Endometrial microvascular endothelial cells (primary cell): Measurements from ENCODE around the gene PHOSPHO1. TPM values are rescaled to one million over a fixed set of nuclear protein-coding genes. Genes with fewer than 3 reads are reported as not detected.
"Not testable (repeated sequence)": the region's sequence is repeated elsewhere in the genome, so short reads cannot be mapped to it uniquely, and the experiment has no call there.

ENCODE experiments used
- in situ Hi-C: cut with HindIII; loops from 2 replicates; pipeline ENCODE4 v1.10.0; 2017; ENCODE audit warnings: low sequenced_read_pairs, low pct_unique_long_range_greater_than_20kb; ENCODE audit errors: inconsistent ontology term
- total RNA-seq: library from RNA; depleted of rRNA; stranded (reverse); fragments of >200 nt; gene quantifications from one replicate; pipeline ENCODE4 v1.2.3, GENCODE V29; 2015; ENCODE audit errors: inconsistent ontology term

The PHOSPHO1 gene, protein sequence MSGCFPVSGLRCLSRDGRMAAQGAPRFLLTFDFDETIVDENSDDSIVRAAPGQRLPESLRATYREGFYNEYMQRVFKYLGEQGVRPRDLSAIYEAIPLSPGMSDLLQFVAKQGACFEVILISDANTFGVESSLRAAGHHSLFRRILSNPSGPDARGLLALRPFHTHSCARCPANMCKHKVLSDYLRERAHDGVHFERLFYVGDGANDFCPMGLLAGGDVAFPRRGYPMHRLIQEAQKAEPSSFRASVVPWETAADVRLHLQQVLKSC
- total RNA-seq: not detected

DNA sequence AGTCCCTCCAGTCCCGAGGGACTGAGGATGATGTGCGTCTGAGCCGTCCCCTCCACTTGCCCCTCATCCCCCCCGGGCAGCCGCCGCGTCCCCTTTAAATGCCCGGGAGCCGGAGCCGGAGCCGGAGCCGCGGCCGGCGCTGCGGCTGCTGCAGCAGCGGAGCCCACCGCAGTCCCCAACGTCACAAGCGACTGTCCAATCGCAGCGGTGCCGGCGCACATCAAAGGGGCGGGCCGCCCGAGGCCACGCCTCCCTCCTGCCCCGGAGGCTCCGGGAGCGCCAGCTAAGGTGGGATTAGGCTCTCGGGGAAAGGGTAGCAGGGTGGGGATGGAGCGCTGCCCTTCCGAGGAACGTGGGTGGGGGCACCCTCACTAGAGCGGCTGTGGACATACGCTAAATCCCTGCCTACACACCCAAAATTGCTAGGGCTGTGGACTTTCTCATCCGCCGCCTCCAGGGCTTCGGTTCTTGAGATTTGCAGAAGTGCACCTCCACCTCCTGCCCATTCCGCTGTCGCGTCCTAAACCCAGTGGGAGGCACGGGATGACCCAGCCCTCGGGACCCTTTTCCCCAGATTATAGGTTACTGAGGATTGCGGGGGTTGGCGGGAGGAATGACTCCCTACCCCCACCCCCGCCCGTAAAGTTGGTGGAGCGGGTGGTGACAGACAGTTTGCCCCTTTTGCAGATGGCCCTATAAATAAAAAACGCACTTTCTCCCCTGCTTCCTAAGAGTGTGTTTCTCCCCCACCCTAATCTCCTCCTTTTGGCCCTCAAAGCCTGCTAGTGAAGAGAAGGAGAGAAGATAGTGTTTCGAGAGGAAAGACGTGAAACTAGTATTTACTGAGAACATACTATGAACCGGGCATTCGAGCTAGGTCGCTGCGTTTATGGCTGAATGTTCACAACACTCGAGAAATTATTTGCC lies at the start of gene PHOSPHO1:
Gene PHOSPHO1, minus strand, starts transcription at position 152 of the 927 bp plus-strand sequence. CDS start 4,096 bp downstream, outside the sequence.
- in situ Hi-C loops: no loop called here

DNA sequence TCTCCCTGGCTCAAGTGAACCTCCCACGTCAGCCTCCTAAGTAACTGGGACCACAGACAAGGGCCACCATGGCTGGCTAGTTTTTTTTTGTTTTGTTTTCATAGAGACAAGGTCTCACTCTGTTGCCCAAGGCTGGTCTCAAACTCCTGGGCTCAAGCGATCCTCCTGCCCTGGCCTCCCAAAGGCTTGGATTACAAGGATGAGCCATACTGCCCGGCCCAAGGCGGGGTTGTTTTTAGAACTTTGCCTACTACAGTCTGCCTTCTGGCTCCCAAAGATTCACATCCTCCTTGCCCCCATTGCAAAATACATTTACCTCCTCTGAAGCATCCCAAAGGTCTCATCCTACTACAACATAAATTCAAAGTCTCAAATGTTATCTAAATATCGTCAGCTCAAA lies 49.5 kb upstream of the PHOSPHO1 start:
- in situ Hi-C loops: no loop called here

DNA sequence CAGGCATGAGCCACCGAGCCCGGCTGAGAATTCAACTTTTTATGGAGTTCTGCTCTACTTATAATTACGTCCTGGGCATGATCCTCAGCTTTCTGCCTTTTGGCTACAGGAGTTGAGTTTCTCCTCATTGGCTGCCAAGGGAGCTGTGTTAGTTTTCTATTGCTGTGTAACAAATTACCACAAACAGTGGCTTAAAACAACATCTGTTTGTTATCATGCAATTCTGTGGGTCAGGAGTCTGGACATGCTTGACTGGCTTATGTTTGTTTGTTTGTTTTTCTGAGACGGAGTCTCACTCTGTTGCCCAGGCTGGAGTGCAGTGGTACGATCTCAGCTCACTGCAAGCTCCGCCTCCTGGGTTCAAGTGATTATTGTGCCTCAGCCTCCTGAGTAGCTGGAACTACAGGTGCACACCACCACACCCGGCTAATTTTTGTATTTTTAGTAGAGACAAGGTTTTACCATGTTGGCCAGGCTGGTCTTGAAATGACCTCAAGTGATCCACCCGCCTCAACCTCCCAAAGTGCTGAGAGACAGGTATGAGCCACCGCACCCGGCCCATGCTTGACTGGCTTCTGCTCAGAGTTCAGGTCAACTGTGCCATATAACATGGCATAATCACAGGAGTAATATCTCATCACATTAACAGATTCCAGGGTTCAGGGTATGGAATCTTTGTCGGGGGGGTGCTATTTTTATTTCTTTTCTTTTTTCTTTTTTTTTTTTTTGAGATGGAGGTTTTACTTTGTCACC lies 48.9 kb upstream of the PHOSPHO1 start:
- in situ Hi-C loops: not testable (repeated sequence)

DNA sequence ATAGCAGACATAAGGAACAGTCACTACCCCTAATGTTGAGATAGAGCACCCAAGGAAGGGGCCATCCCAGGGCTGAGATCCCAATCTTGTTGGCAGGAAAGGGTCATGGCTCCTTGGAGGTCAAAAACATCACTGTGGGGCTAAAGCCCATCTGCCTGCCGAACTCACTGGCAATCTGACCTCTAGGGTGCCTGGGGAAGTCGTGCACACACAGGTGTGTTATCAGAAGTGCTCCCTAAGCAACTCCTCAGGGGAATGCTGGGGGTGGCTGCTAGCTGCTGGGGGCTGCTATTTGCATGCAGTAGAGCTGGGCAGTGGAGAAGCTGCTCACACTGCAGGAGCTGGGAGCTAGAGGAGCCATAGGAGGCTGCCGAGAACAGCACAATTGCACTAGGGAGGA lies 47.5 kb upstream of the PHOSPHO1 start:
- in situ Hi-C loops: no loop called here

DNA sequence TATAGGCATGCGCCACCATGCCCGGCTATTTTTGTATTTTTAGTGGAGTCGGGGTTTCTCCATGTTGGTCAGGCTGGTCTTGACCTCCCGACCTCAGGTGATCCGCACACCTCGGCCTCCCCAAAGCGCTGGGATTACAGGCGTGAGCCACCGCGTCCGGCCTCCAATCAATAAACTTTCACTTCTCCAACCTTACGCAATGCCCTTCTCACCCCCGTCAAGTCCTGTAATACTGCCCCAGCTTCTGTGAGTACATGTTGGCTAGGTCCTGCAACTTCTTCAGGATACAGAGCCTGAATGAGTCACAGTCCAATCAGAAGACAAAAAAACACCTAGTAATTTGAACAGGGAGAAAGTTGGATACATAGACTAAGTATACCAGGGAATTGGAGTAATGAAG lies 47.1 kb upstream of the PHOSPHO1 start:
- in situ Hi-C loops: no loop called here

DNA sequence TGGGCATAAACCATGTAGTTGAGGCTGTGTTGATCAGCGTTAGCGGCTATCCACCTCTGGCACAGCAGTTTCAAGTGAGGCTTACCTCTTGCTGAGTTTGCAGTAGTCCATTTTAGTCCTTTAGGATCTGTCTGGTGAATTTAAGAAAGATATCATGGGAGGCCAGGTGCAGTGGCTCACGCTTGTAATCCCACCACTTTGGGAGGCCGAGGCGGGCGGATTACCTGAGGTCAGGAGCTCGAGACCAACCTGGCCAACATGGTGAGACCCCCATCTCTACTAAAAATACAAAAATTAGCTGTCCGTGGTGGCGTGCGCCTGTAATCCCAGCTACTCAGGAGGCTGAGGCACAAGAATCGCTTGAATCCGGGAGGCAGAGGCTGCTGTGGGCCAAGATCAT lies 45.4 kb upstream of the PHOSPHO1 start:
- in situ Hi-C loops: not testable (repeated sequence)

DNA sequence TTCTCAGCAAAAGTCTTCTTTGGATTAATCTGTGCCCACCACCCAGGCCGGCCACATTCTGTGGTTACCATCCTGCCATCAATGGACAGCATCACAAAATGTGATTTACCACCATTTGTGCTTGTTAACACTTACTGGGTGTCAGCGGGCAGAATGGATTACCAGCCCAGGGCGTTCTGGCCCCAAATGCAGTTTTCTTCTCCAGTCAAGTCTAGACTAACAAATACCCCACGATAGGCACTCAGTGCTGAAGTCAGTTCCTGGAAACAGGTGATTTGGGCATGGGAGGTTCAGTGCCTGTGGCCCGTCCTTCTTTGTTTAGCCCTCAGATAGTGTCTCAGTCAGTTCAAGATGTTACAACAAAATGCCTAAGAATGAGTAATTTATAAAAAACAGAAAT lies 38.8 kb upstream of the PHOSPHO1 start:
- in situ Hi-C loops: no loop called here

DNA sequence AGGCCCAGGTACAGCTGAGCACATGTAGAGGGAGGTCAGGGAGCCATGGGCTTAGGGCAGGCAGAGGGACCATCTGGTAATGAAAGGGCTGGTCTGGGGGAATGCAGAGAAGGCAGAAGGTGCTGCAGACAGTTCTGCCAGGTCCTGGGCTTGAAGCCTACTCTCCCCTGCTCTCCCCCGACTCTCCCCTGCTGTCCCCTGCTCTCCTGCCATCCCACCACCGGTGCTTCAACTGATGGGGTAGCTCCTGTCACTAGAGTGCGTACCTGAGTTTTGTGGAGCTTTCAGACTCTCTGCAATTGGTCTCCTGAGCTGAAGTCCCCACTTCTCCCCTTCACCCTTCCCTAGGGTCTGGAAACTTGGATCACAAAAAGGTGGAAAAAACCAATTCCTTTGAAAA lies 37.3 kb upstream of the PHOSPHO1 start:
- in situ Hi-C loops: no loop called here

DNA sequence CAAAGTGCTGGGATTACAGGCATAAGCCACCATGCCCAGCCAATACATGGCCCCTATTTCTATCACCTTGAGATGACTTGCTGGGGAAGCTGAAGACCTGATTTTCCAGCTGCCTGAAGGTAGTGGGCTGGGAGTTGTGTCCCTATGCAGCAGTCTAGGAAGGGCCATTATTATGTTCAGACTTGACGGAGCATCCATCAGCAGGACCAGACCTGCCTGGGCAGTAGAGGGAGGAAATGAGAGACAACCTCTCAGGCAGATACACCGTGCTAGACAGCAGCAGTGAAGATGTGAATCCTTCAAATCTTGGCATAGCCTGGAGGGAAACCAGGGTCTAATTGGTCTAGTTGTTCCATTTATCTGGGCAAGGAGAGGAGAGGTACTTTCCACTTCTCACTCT lies 35.6 kb upstream of the PHOSPHO1 start:
- in situ Hi-C loops: no loop called here

DNA sequence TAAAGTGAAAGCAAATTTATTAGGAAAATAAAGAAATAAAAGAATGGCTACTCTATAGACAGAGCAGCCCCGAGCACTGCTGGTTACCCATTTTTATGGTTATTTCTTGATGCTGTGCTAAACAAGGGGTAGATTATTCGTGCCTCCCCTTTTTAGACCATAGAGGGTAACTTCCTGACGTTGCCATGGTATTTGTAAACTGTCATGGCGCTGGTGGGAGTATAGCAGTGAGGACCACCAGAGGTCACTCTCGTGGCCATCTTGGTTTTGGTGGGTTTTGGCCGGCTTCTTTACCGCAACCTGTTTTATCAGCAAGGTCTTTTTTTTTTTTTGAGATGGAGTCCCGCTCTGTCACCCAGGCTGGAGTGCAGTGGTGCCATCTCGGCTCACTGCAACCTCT lies 31.0 kb upstream of the PHOSPHO1 start:
- in situ Hi-C loops: not testable (repeated sequence)

DNA sequence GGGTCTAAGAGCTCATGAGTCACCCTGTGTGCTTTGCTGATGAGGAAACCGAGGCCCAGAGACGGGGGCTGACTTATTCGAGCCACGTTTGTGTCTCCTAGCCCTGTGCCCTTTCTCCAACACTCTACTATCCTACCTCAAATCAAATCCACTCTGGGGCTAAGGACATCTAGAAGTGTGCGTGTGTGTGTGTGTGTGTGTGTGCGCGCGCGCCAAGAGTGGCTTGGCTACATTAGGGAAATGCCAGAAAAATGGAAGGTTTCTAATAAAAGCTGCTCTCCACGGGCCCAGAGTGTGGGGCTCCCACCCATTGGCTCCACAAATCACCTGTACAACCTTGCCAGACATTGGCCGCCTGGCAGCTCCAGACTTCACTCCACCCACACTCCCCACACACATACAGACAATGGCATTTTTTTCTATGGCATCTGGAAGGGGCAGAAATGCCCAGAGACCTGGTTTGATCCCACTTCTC lies 30.3 kb upstream of the PHOSPHO1 start:
- in situ Hi-C loops: no loop called here

DNA sequence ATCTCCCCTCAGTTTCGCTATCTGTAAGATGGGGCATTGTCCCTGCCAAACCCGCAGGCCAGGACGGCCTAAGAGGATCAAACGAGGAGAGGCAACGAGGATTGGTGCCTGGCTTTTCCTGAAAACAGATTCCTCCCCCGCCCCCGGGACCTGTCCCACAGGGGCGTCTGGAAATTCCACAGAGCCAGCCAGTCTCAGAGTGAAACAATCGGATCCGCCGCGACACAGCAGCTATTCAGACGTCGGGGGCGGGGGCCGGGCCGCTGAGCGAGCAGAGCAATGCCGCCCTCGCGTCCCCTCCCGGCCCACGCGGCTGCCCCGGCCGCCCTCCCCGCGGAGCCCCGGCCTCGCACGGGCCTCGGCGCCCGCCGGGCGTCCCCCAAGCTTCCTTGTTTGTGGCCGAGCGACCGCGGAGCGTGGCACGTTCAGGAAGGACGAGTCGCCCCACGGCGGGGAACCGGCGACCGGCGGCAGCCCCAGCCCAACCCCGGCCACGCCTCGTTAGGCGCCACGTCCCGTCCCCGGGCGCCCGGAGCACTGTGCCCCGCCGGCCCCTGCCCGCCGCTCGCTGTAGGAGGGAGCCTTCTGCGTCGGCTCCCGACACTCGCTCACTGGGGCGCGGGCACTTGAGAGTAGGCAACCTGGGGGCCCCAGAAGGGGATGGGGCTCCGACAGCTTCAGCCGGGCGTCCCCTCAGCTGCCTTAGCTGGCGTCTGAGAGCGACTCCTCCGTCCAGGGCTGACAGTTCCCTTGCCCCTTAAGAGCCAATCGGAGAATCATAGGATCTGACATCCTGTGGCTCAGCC lies 29.6 kb upstream of the PHOSPHO1 start:
- in situ Hi-C loops: no loop called here

DNA sequence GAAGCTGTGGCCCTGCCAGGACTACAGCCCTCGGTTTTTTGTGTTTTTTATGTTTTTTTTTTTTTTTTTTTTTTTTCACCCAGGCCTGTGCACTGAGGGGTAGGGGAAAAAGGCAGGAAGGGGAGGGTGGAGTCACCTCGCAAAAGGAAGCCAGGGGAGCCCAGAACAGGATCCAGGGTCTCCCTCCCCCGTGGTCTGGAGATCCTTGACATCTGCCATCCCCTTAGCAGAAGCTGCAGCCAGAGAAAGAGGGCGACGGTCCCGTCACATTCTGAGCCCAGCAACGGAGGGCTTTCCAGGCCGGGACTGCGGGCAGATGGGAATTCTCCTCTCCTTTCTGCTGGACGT lies 29.1 kb upstream of the PHOSPHO1 start:
- in situ Hi-C loops: no loop called here

DNA sequence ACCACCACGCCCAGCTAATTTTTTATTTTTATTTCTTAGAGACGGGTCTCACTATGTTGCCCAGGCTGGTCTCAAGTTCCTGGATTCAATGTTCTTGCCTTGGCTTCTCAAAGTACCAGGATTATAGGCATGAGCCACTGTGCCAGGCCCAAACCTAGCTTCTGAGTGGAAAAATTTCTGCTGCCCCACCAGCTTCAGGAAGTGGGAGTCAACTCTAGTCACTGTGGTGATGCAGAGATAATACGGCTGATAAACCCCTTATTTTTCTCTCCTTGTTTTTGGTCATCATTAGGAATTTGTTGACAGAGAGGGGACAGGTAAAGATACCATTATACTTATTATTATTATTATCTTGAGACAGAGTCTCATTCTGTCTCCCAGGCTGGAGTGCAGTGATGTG lies 27.8 kb upstream of the PHOSPHO1 start:
- in situ Hi-C loops: no loop called here

DNA sequence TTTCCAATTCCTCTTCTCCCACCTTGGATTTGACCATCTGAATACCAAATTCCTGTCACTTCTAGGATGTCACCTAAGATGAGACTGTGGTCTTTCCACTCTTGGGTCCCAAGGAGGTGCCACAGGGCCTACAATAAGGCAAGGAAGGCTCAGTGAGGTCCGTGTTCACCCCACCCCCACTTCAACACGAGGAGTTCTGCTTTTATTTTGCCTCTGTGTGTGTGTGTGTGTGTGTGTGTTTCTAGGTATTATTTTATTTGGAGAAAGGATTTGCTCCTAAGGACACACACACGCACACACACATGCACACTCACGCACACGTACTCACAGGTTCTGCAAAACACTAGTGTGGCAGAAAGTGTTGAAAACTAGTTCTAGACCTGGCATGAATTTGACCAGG lies 24.5 kb upstream of the PHOSPHO1 start:
- in situ Hi-C loops: no loop called here

DNA sequence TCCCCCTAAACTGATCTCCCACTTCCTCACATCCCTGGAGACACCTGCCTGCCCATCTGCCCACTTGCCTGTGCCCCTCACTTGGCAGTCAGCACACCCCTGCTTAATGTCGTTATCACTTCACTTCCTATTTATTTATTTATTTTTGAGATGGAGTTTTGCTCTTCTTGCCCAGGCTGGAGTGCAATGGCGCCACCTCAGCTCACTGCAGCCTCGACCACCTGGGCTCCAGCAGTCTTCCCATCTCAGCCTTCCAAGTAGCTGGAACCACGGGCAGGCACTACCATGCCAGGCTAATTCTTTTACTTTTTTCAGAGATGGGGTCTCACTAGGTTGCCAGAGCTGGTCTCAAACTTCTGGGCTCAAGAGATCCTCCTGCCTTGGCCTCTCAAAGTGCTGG lies 23.5 kb upstream of the PHOSPHO1 start:
- in situ Hi-C loops: no loop called here

DNA sequence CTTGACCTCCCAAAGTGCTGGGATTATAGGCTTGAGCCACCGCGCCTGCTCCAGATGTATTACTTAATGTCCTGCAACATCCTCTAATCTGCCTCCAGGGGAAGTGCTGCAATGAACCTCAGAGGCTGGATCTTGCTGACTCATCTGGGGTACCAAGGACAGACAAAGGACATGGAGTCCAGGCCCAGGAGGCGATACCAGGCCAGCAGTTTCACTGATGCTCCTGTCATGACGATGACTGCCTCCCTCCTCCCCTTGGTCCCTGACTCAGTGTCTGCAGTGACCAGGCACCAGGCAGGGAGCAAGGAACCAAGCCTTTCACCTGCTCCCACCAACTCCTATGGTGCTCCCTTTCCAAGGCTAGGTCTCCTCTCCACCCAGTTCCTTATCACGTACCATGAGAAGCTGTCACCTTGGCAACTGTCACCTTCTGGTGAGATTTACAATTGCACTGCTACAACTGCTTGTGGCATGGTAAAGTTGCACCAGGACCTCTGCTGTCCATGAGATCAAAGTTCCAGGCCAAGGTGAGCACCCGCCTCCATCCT lies 21.6 kb upstream of the PHOSPHO1 start:
- in situ Hi-C loops: no loop called here

DNA sequence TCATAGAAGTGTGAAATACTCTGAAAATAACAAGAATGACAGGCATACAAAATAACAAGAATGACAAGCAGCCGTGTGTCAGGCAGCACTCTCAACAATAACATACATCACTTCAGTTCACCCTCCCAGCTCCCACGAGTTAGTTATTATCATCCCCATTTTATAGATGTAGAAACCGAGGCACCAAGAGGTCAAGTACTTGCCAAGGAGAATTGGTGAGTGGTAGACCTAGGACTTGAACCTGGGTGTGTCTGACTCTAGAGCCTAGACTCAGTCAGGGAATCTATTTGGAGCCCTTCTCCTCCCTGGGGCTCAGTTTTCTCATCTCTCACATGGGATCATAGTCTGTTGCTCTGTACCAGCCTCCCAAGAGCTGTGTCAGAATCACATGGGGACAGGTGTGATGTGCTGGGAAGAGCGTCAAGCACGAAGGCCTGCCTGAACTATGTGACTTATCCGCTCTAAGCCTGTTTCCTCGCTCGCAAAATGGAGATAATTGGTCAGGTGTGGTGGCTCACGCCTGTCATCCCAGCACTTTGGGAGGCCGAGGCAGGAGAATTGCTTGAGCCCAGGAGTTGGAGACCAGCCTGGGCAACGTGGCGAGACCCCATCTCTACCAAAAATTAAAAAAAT lies 19.4 kb upstream of the PHOSPHO1 start:
- in situ Hi-C loops: no loop called here
